Common myeloid progenitor, CD34-positive (primary cell): ENCODE measurements around the gene VPS39.

Source experiments
- CTCF ChIA-PET: fragments of 350-600 bp; sonication (Branson Sonifier 250); formaldehyde crosslinking; loops from one replicate; lab custom pipeline; 2021; ENCODE audit warnings: antibody characterized with exemption; lab: Charles Lee
- POLR2A ChIA-PET: fragments of 350-600 bp; sonication (Branson Sonifier 250); formaldehyde crosslinking; loops from one replicate; lab custom pipeline; 2021; ENCODE audit warnings: antibody characterized with exemption; lab: Charles Lee
- DNase-seq, 3 donors: peaks; one replicate each; pipeline versions ENCODE4 v3.0.0 to v3.0.0-alpha.2; 2013
- H3K27ac ChIP-seq, 2 experiments: 1 replicate in 1 of 2; 2 replicates in 1 of 2; pipeline ENCODE4 v1.7.0; 2013; ENCODE audit warnings: inconsistent platforms in 2 of 2, low read length in 2 of 2, mild to moderate bottlenecking in 2 of 2, low read depth in 1 of 2, moderate library complexity in 1 of 2; ENCODE audit not compliant: severe bottlenecking in 2 of 2, insufficient read depth in 1 of 2, poor library complexity in 1 of 2
- H3K27me3 ChIP-seq, 5 experiments: replicated peaks in 2 of 5; 1 replicate in 3 of 5; 2 replicates in 2 of 5; pipeline versions ENCODE4 v1.6.1 to v1.7.0; 2013; ENCODE audit warnings: low read length in 4 of 5, mild to moderate bottlenecking in 2 of 5, moderate library complexity in 2 of 5, inconsistent platforms in 1 of 5; ENCODE audit not compliant: insufficient read depth in 5 of 5, control insufficient read depth in 4 of 5
- H3K36me3 ChIP-seq, 4 experiments: 1 replicate in 2 of 4; 2 replicates in 2 of 4; pipeline versions ENCODE4 v1.6.1 to v1.7.0; 2013; ENCODE audit warnings: low read length in 3 of 4, control low read depth in 1 of 4, mild to moderate bottlenecking in 1 of 4; ENCODE audit not compliant: control insufficient read depth in 4 of 4, insufficient read depth in 4 of 4
- H3K4me1 ChIP-seq, 4 experiments: 1 replicate in 3 of 4; 2 replicates in 1 of 4; pipeline versions ENCODE4 v1.6.1 to v1.7.1; 2013; ENCODE audit warnings: low read length in 3 of 4, mild to moderate bottlenecking in 3 of 4, control low read depth in 1 of 4, inconsistent platforms in 1 of 4, moderate library complexity in 1 of 4; ENCODE audit not compliant: control insufficient read depth in 4 of 4, insufficient read depth in 4 of 4; ENCODE audit errors: control extremely low read depth in 1 of 4
- H3K4me3 ChIP-seq, 7 experiments: 1 replicate in 4 of 7; 2 replicates in 3 of 7; pipeline versions ENCODE4 v1.5.1 to v1.7.0; 2013; ENCODE audit warnings: mild to moderate bottlenecking in 7 of 7, low read length in 6 of 7, moderate library complexity in 6 of 7, inconsistent platforms in 2 of 7, low read depth in 2 of 7, control low read depth in 1 of 7; ENCODE audit not compliant: insufficient read depth in 4 of 7, control insufficient read depth in 1 of 7; ENCODE audit errors: extremely low read depth in 1 of 7
- H3K9me3 ChIP-seq, 5 experiments: 1 replicate in 4 of 5; 2 replicates in 1 of 5; pipeline versions ENCODE4 v1.6.1 to v1.7.1; 2013; ENCODE audit warnings: low read length in 4 of 5, mild to moderate bottlenecking in 2 of 5, inconsistent platforms in 1 of 5, low read depth in 1 of 5, moderate library complexity in 1 of 5; ENCODE audit not compliant: control insufficient read depth in 4 of 5, insufficient read depth in 2 of 5; ENCODE audit errors: control extremely low read depth in 1 of 5
- WGBS: methylation state at CpG from one replicate; pipeline ENCODE4 v1.1.5; 2013; ENCODE audit not compliant: insufficient coverage; 5-methylcytosine and 5-hydroxymethylcytosine counted together

VPS39 gene

GRCh38 chr15:42185801-42186200 lies 22.3 kb downstream of the VPS39 start:
- Histone ChIP-seq H3K9me3 (no peaks in the 10 kb centered on the region), H3K4me3 (no peak overlapping the region), H3K4me1 (no peaks in the 10 kb centered on the region), H3K27ac (no peak overlapping the region), H3K27me3 (no peaks in the 10 kb centered on the region), H3K36me3 (peaks cover 21 to 88% (median 66%) of the 10 kb centered on the region in 4 experiments)
- WGBS, result 100% methylated on average over 1 of the region's 1 CpG
- CTCF ChIA-PET, result no interaction called here
- DNase-seq, result no peak
- POLR2A ChIA-PET, result no interaction called here

GRCh38 chr15:42184736-42185135 lies 23.4 kb downstream of the VPS39 start:
- Histone ChIP-seq H3K4me1 (no peaks in the 10 kb centered on the region), H3K27ac (no peak overlapping the region), H3K27me3 (no peaks in the 10 kb centered on the region), H3K4me3 (no peak overlapping the region), H3K9me3 (no peaks in the 10 kb centered on the region), H3K36me3 (peaks cover 14 to 88% (median 62%) of the 10 kb centered on the region in 4 experiments)
- ChIA-PET CTCF (no interaction called here), POLR2A (interaction anchor here (0.6 kb wide), 1 partner anchor 23 kb away, joined by 4 read pairs; the partner anchor contains the start of gene VPS39)
- no peak for DNase-seq
- WGBS, result 100% methylated on average over 1 of the region's 4 CpGs

- WGBS, result 93% methylated on average over 5 of the region's 5 CpGs
- CTCF ChIA-PET, result no interaction called here
- Histone ChIP-seq H3K9me3 (no peaks in the 10 kb centered on the region), H3K27me3 (no peaks in the 10 kb centered on the region), H3K27ac (no peak overlapping the region), H3K36me3 (peaks cover 15 to 91% (median 65%) of the 10 kb centered on the region in 4 experiments), H3K4me1 (no peaks in the 10 kb centered on the region), H3K4me3 (no peak overlapping the region)
- POLR2A ChIA-PET, result interaction anchor here (0.6 kb wide), 1 partner anchor 24 kb away, joined by 4 read pairs; the partner anchor contains the start of gene VPS39
- DNase-seq, result no peak
Measured at GRCh38 chr15:42184296-42184695, 23.8 kb downstream of the VPS39 start.

- POLR2A ChIA-PET, result interaction anchor here (0.6 kb wide), 1 partner anchor 602 kb away, joined by 3 read pairs; no protein-coding TSS in a partner anchor
- Histone ChIP-seq H3K27me3 (no peaks in the 10 kb centered on the region), H3K4me3 (no peak overlapping the region), H3K36me3 (peaks cover 17 to 90% (median 60%) of the 10 kb centered on the region in 4 experiments), H3K4me1 (no peaks in the 10 kb centered on the region), H3K9me3 (no peaks in the 10 kb centered on the region), H3K27ac (no peak overlapping the region)
- CTCF ChIA-PET, result no interaction called here
- no peak for DNase-seq
- 94% methylated on average over 4 of the region's 6 CpGs for WGBS
Measured at GRCh38 chr15:42182961-42183360, 25.1 kb downstream of the VPS39 start.

GRCh38 chr15:42182328-42182886 lies 25.7 kb downstream of the VPS39 start:
- H3K27me3 ChIP-seq, result no peaks in the 10 kb centered on the region
- H3K27ac ChIP-seq, result no peak overlapping the region
- no peak for DNase-seq
- H3K4me3 ChIP-seq, result no peak overlapping the region
- POLR2A ChIA-PET, result interaction anchor here (0.6 kb wide), 1 partner anchor 602 kb away, joined by 3 read pairs; no protein-coding TSS in a partner anchor
- no peaks in the 10 kb centered on the region for H3K4me1 ChIP-seq
- H3K36me3 ChIP-seq, result peaks cover 17 to 90% (median 59%) of the 10 kb centered on the region in 4 experiments
- 100% methylated on average over 1 of the region's 6 CpGs for WGBS
- no peaks in the 10 kb centered on the region for H3K9me3 ChIP-seq
- CTCF ChIA-PET, result no interaction called here

- DNase-seq, result no peak
- H3K27me3 ChIP-seq, result no peaks in the 10 kb centered on the region
- CTCF ChIA-PET, result no interaction called here
- no peaks in the 10 kb centered on the region for H3K4me1 ChIP-seq
- 100% methylated on average over 1 of the region's 2 CpGs for WGBS
- H3K4me3 ChIP-seq, result no peak overlapping the region
- no peak overlapping the region for H3K27ac ChIP-seq
- POLR2A ChIA-PET, result no interaction called here
- H3K36me3 ChIP-seq, result peaks cover 18 to 84% (median 47%) of the 10 kb centered on the region in 4 experiments
- H3K9me3 ChIP-seq, result no peaks in the 10 kb centered on the region
Measured at GRCh38 chr15:42178056-42178455, 30.0 kb downstream of the VPS39 start.

GRCh38 chr15:42175671-42176070 lies 32.4 kb downstream of the VPS39 start:
- Histone ChIP-seq H3K27me3 (no peaks in the 10 kb centered on the region), H3K27ac (no peak overlapping the region), H3K4me3 (no peak overlapping the region), H3K36me3 (peaks cover 23 to 87% (median 56%) of the 10 kb centered on the region in 4 experiments), H3K9me3 (no peaks in the 10 kb centered on the region), H3K4me1 (no peaks in the 10 kb centered on the region)
- WGBS, result 64% methylated on average over 3 of the region's 5 CpGs
- POLR2A ChIA-PET, result no interaction called here
- CTCF ChIA-PET, result no interaction called here
- DNase-seq, result no peak
